GM10847 (cell line): Measurements from ENCODE around the gene SRP9.

Experiments
- POLR2A ChIP-seq: IDR thresholded peaks from 2 replicates; pipeline ENCODE4 v1.6.1; 2011; ENCODE audit not compliant: insufficient read length; ENCODE audit errors: extremely low read depth

The SRP9 gene

GRCh38 chr1:225777583-225778336, at the start of gene SRP9:
SRP9 (plus strand) TSS chr1:225777826; CDS start chr1:225777941, 115 bp downstream.
- peak; percentile 35 for TF ChIP-seq POLR2A

GRCh38 chr1:225731491-225731890, 46.1 kb upstream of the SRP9 start:
- TF ChIP-seq POLR2A, result no peak

GRCh38 chr1:225733254-225733653, 44.4 kb upstream of the SRP9 start:
- TF ChIP-seq POLR2A, result no peak

GRCh38 chr1:225735252-225736149, 42.1 kb upstream of the SRP9 start:
- TF ChIP-seq POLR2A, result no peak

- no peak for TF ChIP-seq POLR2A
Measured at GRCh38 chr1:225736437-225737098, 41.1 kb upstream of the SRP9 start.

GRCh38 chr1:225737161-225737560, 40.5 kb upstream of the SRP9 start:
- TF ChIP-seq POLR2A, result no peak

GRCh38 chr1:225737866-225738265, 39.8 kb upstream of the SRP9 start:
- no peak for TF ChIP-seq POLR2A

- TF ChIP-seq POLR2A, result no peak
Measured at GRCh38 chr1:225738763-225739162, 38.9 kb upstream of the SRP9 start.

GRCh38 chr1:225739542-225740107, 38.0 kb upstream of the SRP9 start:
- TF ChIP-seq POLR2A, result no peak

GRCh38 chr1:225744745-225745144, 32.9 kb upstream of the SRP9 start:
- no peak for TF ChIP-seq POLR2A

GRCh38 chr1:225745273-225745672, 32.4 kb upstream of the SRP9 start:
- no peak for TF ChIP-seq POLR2A

- TF ChIP-seq POLR2A, result no peak
Measured at GRCh38 chr1:225746361-225747179, 31.1 kb upstream of the SRP9 start.

- TF ChIP-seq POLR2A, result no peak
Measured at GRCh38 chr1:225747566-225747965, 30.1 kb upstream of the SRP9 start.

GRCh38 chr1:225748529-225748928, 29.1 kb upstream of the SRP9 start:
- no peak for TF ChIP-seq POLR2A

GRCh38 chr1:225749706-225750105, 27.9 kb upstream of the SRP9 start:
- no peak for TF ChIP-seq POLR2A

GRCh38 chr1:225750420-225750819, 27.2 kb upstream of the SRP9 start:
- TF ChIP-seq POLR2A, result no peak
